ENCODE measurements around the gene PAGR1. TPM values are rescaled to one million over a fixed set of nuclear protein-coding genes. Genes with fewer than 3 reads are reported as not detected.

PAGR1 gene
- total RNA-seq, 1 experiment from 2014 or later = 60.1 TPM

- no peak for TF ChIP-seq CTCF (IDR thresholded peaks at IDR 0.05)
- TF ChIP-seq STAT6 (CRISPR knock-in tag; conservative IDR thresholded peaks at IDR 0.05; ENCODE audit: low read depth) = no peak
- TF ChIP-seq RELA (CRISPR knock-in tag; IDR thresholded peaks at IDR 0.05; ENCODE audit: borderline replicate concordance) = no peak
- no peak for TF ChIP-seq USF2 (CRISPR knock-in tag; IDR thresholded peaks at IDR 0.05)
These were observed 5.2 kb upstream of the PAGR1 start (continued) for GRCh38 chr16:29810699-29811169.

- Mint-ChIP-seq H3K27ac (peak overlapping the region; percentile 95), H3K4me3 (peak overlapping the region; percentile 94), H3K36me3 (peaks cover 10% of the 10 kb centered on the region), H3K9me3 (no peaks in the 10 kb centered on the region), H3K4me1 (peaks cover 52% of the 10 kb centered on the region), H3K27me3 (ENCODE audit: low read depth) (no peaks in the 10 kb centered on the region; the same call in 1 of the 2 replicates)
- DNase-seq (ENCODE audit: low spot score) = peak; percentile 98
- ATAC-seq = peak; percentile 76
- ChIA-PET POLR2A (interaction anchor here (1.5 to 1.6 kb wide), 2 partner anchors 37 to 88 kb away, joined by 3 to 5 read pairs; partner anchors contain the start of gene SEZ6L2), CTCF (interaction anchor here (0.6 to 4.8 kb wide), 11 partner anchors 9 to 244 kb away, joined by 3 to 18 read pairs (median 6); partner anchors contain the start of genes ASPHD1, KIF22, MVP and SEZ6L2)
- peak; percentile 94 for TF ChIP-seq NFATC4 (CRISPR knock-in tag; IDR thresholded peaks at IDR 0.05)
- TF ChIP-seq GRHL2 (CRISPR knock-in tag; IDR thresholded peaks at IDR 0.05; ENCODE audit: insufficient replicate concordance, severe bottlenecking) = no peak
- 0 out of 2 replicates have a peak, but pooled peaks have one; percentile 33 for TF ChIP-seq NFYB (CRISPR knock-in tag; conservative IDR thresholded peaks at IDR 0.05; ENCODE audit: low read depth)
- TF ChIP-seq SP1 (CRISPR knock-in tag; conservative IDR thresholded peaks at IDR 0.05) = peak; percentile 73
- no peak for TF ChIP-seq ZSCAN18 (CRISPR knock-in tag; IDR thresholded peaks at IDR 0.05)
- TF ChIP-seq ZNF281 (CRISPR knock-in tag; IDR thresholded peaks at IDR 0.05) = no peak
- peak; percentile 18; the same call in 1 of the 2 replicates for TF ChIP-seq ZBTB43 (CRISPR knock-in tag; IDR thresholded peaks at IDR 0.05)
- no peak for TF ChIP-seq FOXK1 (CRISPR knock-in tag; IDR thresholded peaks at IDR 0.05)
- TF ChIP-seq PRRX2 (CRISPR knock-in tag; IDR thresholded peaks at IDR 0.05) = peak; percentile 82; the same call in 1 of the 2 replicates
- peak; percentile 50; the same call in 1 of the 2 replicates for TF ChIP-seq E2F5 (CRISPR knock-in tag; IDR thresholded peaks at IDR 0.05)
- 0 out of 2 replicates have a peak, but pooled peaks have one; percentile 48 for TF ChIP-seq ZNF671 (CRISPR knock-in tag; IDR thresholded peaks at IDR 0.05)
- no peak for TF ChIP-seq NR1H2 (CRISPR knock-in tag; IDR thresholded peaks at IDR 0.05)
- TF ChIP-seq EMX1 (CRISPR knock-in tag; IDR thresholded peaks at IDR 0.05) = peak; percentile 87
- TF ChIP-seq NFE2L1 (CRISPR knock-in tag; IDR thresholded peaks at IDR 0.05) = 0 out of 2 replicates have a peak, but pooled peaks have one; percentile 8
- TF ChIP-seq TEAD1 (CRISPR knock-in tag; IDR thresholded peaks at IDR 0.05) = peak; percentile 11; the same call in 1 of the 2 replicates
- TF ChIP-seq MYBL2 (CRISPR knock-in tag; IDR thresholded peaks at IDR 0.05) = 0 out of 2 replicates have a peak, but pooled peaks have one; percentile 59
These were observed 4.6 kb upstream of the PAGR1 start for GRCh38 chr16:29811170-29811895.
